OCI-LY7 (cell line): ENCODE measurements around the gene RNF144A.

ENCODE experiments used
- EZH2phosphoT487 ChIP-seq: fragments of 200-600 bp; sonication (generic); IDR thresholded peaks from 2 replicates; pipeline ENCODE4 v1.6.1; 2018; ENCODE audit warnings: low read depth, borderline replicate concordance, mild to moderate bottlenecking, mixed run types, antibody characterized with exemption, low read length, moderate library complexity, mixed read lengths
- TF ChIP-seq, protein P1 (sequence below): fragments of 200-600 bp; sonication (generic); conservative IDR thresholded peaks from 2 replicates; pipeline ENCODE4 v1.5.1; 2014; ENCODE audit warnings: mild to moderate bottlenecking, antibody characterized with exemption, low read length, moderate library complexity, mixed read lengths

GRCh38 chr2:7031547-7032245 lies 114.5 kb downstream of the RNF144A start:
- TF ChIP-seq, protein P1, sequence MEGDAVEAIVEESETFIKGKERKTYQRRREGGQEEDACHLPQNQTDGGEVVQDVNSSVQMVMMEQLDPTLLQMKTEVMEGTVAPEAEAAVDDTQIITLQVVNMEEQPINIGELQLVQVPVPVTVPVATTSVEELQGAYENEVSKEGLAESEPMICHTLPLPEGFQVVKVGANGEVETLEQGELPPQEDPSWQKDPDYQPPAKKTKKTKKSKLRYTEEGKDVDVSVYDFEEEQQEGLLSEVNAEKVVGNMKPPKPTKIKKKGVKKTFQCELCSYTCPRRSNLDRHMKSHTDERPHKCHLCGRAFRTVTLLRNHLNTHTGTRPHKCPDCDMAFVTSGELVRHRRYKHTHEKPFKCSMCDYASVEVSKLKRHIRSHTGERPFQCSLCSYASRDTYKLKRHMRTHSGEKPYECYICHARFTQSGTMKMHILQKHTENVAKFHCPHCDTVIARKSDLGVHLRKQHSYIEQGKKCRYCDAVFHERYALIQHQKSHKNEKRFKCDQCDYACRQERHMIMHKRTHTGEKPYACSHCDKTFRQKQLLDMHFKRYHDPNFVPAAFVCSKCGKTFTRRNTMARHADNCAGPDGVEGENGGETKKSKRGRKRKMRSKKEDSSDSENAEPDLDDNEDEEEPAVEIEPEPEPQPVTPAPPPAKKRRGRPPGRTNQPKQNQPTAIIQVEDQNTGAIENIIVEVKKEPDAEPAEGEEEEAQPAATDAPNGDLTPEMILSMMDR: 0 out of 2 replicates have a peak, but pooled peaks have one; percentile 14
- TF ChIP-seq EZH2phosphoT487: no peak
